IMR-90 (cell line): ENCODE measurements around the gene SMARCA4. TPM values are rescaled to one million over a fixed set of nuclear protein-coding genes. Genes with fewer than 3 reads are reported as not detected.

Experiments used
- ATAC-seq: fragments of 200-7000 bp; cut with Tn5 transposase; 2 replicates; pipeline ENCODE4 v1.9.1; 2020; ENCODE audit warnings: low read depth, mild to moderate bottlenecking, moderate library complexity
- BruUV-seq: library from RNA; stranded (reverse); fragments of 400-500 nt; replicated peaks from 2 replicates; lab custom pipeline; 2021; lab: Mats Ljungman, UMichigan
- CTCF ChIA-PET: fragments of 300-600 bp; formaldehyde crosslinking; extraction: SDS; loops from one replicate; lab custom pipeline; 2021; ENCODE audit warnings: antibody characterized with exemption; lab: Yijun Ruan, JAX
- POLR2A ChIA-PET: fragments of 300-600 bp; sonication (Branson Sonifier 250); formaldehyde crosslinking; loops from one replicate; lab custom pipeline; 2022; ENCODE audit warnings: antibody characterized with exemption; ENCODE audit not compliant: unreplicated experiment; lab: Charles Lee
- DNase-seq: peaks from one replicate; pipeline ENCODE4 v3.0.0; 2013
- H2AFZ ChIP-seq: replicated peaks from 2 replicates; pipeline ENCODE3; 2013; ENCODE audit warnings: low read length, mild to moderate bottlenecking; ENCODE audit not compliant: poor library complexity
- H2AK5ac ChIP-seq: 2 replicates; pipeline ENCODE4 v1.6.1; 2013; ENCODE audit warnings: low read depth, low read length, inconsistent platforms
- H2AK9ac ChIP-seq: replicated peaks from 2 replicates; pipeline ENCODE3; 2013; ENCODE audit warnings: mild to moderate bottlenecking, low read depth, low read length, moderate library complexity; ENCODE audit not compliant: poor library complexity
- H2BK120ac ChIP-seq: 2 replicates; pipeline ENCODE4 v1.6.1; 2013; ENCODE audit warnings: low read depth, low read length, inconsistent platforms
- H2BK15ac ChIP-seq: 3 replicates; pipeline ENCODE4 v1.6.1; 2013; ENCODE audit warnings: low read depth, low read length, inconsistent platforms
- H2BK20ac ChIP-seq: 2 replicates; pipeline ENCODE4 v1.6.1; 2013; ENCODE audit warnings: low read depth, mild to moderate bottlenecking, inconsistent platforms, low read length, moderate library complexity
- H2BK5ac ChIP-seq: 2 replicates; pipeline ENCODE4 v1.6.1; 2013; ENCODE audit warnings: mild to moderate bottlenecking, low read depth, low read length, inconsistent platforms; ENCODE audit not compliant: poor library complexity, severe bottlenecking
- H3K14ac ChIP-seq: replicated peaks from 2 replicates; pipeline ENCODE4 v1.6.1; 2013; ENCODE audit warnings: low read depth, low read length, inconsistent platforms
- H3K18ac ChIP-seq: 2 replicates; pipeline ENCODE4 v1.6.1; 2013; ENCODE audit warnings: low read depth, low read length, control low read depth
- H3K23ac ChIP-seq: 2 replicates; pipeline ENCODE4 v1.6.1; 2013; ENCODE audit warnings: low read depth, low read length, inconsistent platforms
- H3K27ac ChIP-seq: 2 replicates; pipeline ENCODE4 v1.5.1; 2013; ENCODE audit warnings: mild to moderate bottlenecking, control low read depth, low read length; ENCODE audit not compliant: insufficient read depth
- H3K27me3 ChIP-seq: 2 replicates; pipeline ENCODE4 v1.6.1; 2013; ENCODE audit warnings: low read length; ENCODE audit not compliant: control insufficient read depth, insufficient read depth
- H3K36me3 ChIP-seq: 2 replicates; pipeline ENCODE4 v1.6.1; 2013; ENCODE audit warnings: low read length, mixed read lengths; ENCODE audit not compliant: control insufficient read depth, insufficient read depth
- H3K4ac ChIP-seq: 2 replicates; pipeline ENCODE4 v1.6.1; 2013; ENCODE audit warnings: low read depth, low read length, inconsistent platforms
- H3K4me1 ChIP-seq: 2 replicates; pipeline ENCODE4 v1.6.1; 2013; ENCODE audit warnings: low read length, mixed read lengths; ENCODE audit not compliant: control insufficient read depth, insufficient read depth
- H3K4me2 ChIP-seq: 2 replicates; pipeline ENCODE4 v1.6.1; 2013; ENCODE audit warnings: low read depth, mild to moderate bottlenecking, control low read depth, low read length, moderate library complexity
- H3K4me3 ChIP-seq: 2 replicates; pipeline ENCODE4 v1.5.1; 2013; ENCODE audit warnings: low read depth, mild to moderate bottlenecking, control low read depth, low read length, moderate library complexity; ENCODE audit not compliant: insufficient read depth
- H3K56ac ChIP-seq: 2 replicates; pipeline ENCODE4 v1.6.1; 2013; ENCODE audit warnings: low read length, inconsistent platforms; ENCODE audit not compliant: insufficient read depth; ENCODE audit errors: extremely low read depth
- H3K79me1 ChIP-seq, 2 experiments: 2 replicates each; pipeline ENCODE4 v1.6.1; 2013; ENCODE audit warnings: low read length in 2 of 2, inconsistent platforms in 1 of 2, low read depth in 1 of 2
- H3K9ac ChIP-seq: 2 replicates; pipeline ENCODE4 v1.6.1; 2013; ENCODE audit warnings: low read depth, low read length, control low read depth
- H3K9me1 ChIP-seq: 2 replicates; pipeline ENCODE4 v1.6.1; 2013; ENCODE audit warnings: low read length, inconsistent platforms; ENCODE audit not compliant: insufficient read depth
- H3K9me3 ChIP-seq: 2 replicates; pipeline ENCODE4 v1.6.1; 2013; ENCODE audit warnings: low read length; ENCODE audit not compliant: control insufficient read depth, insufficient read depth
- H4K20me1 ChIP-seq: 2 replicates; pipeline ENCODE4 v1.6.1; 2013; ENCODE audit warnings: low read length, inconsistent platforms; ENCODE audit not compliant: insufficient read depth
- H4K5ac ChIP-seq: 2 replicates; pipeline ENCODE4 v1.6.1; 2013; ENCODE audit warnings: mild to moderate bottlenecking, low read depth, low read length, control low read depth
- H4K8ac ChIP-seq, 2 experiments: 2 replicates each; pipeline ENCODE4 v1.6.1; 2013; ENCODE audit warnings: low read depth in 2 of 2, low read length in 2 of 2, control low read depth in 1 of 2, inconsistent platforms in 1 of 2
- H4K91ac ChIP-seq: 2 replicates; pipeline ENCODE4 v1.6.1; 2013; ENCODE audit warnings: low read depth, low read length, inconsistent platforms; ENCODE audit not compliant: insufficient read depth
- CEBPB ChIP-seq: IDR thresholded peaks from 2 replicates; pipeline ENCODE4 v1.6.1; 2012; ENCODE audit warnings: low read depth, low read length, improper control_type of control experiment
- CHD1 ChIP-seq: IDR thresholded peaks from 2 replicates; pipeline ENCODE4 v1.6.1; 2012; ENCODE audit warnings: low read depth, low read length, improper control_type of control experiment
- MXI1 ChIP-seq: IDR thresholded peaks from 2 replicates; pipeline ENCODE4 v1.6.1; 2012; ENCODE audit warnings: low read depth, mild to moderate bottlenecking, low read length, moderate library complexity, borderline replicate concordance
- POLR2A ChIP-seq: IDR thresholded peaks from 2 replicates; pipeline ENCODE4 v1.6.1; 2012; ENCODE audit warnings: mild to moderate bottlenecking, low read depth, low read length
- RCOR1 ChIP-seq: IDR thresholded peaks from 2 replicates; pipeline ENCODE4 v1.6.1; 2012; ENCODE audit warnings: mild to moderate bottlenecking, low read length, improper control_type of control experiment; ENCODE audit not compliant: insufficient replicate concordance
- WGBS, 2 experiments: methylation state at CpG; one replicate each; pipeline versions ENCODE4 v1.1.5 to v1.1.7; 2013; ENCODE audit warnings: missing lambda C conversion rate in 2 of 2; ENCODE audit not compliant: insufficient read length in 1 of 2; ENCODE audit errors: extremely low coverage in 2 of 2; 5-methylcytosine and 5-hydroxymethylcytosine counted together
- dilution Hi-C: fragments of 300-500 bp; cut with HindIII; formaldehyde crosslinking; loops from one replicate; pipeline ENCODE4 v1.14.3; 2018; ENCODE audit warnings: low sequenced_read_pairs; ENCODE audit not compliant: unreplicated experiment
- in situ Hi-C: fragments of 300-500 bp; cut with MboI; formaldehyde crosslinking; loops from 3 replicates; pipeline ENCODE4 v1.14.3; 2019; ENCODE audit warnings: low sequenced_read_pairs, inconsistent platforms, mixed read lengths
- intact Hi-C: fragments of 100-400 bp; cut with micrococcal nuclease; formaldehyde crosslinking; loops from 2 replicates; pipeline ENCODE4 v1.10.0; 2022
- polyA plus RNA-seq, 3 experiments: library from polyadenylated mRNA; depleted of rRNA; stranded (reverse); fragments of >200 nt; gene quantifications; 2 replicates each; pipeline ENCODE4 v1.2.3, GENCODE V29; 2012; ENCODE audit warnings: low replicate concordance in 1 of 3
- total RNA-seq: library from RNA; depleted of rRNA; stranded (reverse); fragments of >200 nt; gene quantifications from 2 replicates; pipeline ENCODE4 v1.2.3, GENCODE V29; 2012
- TF ChIP-seq, protein P1 (sequence below): conservative IDR thresholded peaks from 2 replicates; pipeline ENCODE4 v1.5.1; 2012; ENCODE audit warnings: mild to moderate bottlenecking, low read depth, low read length, improper control_type of control experiment
- TF ChIP-seq, protein P2 (sequence below): fragments of 150-350 bp; IDR thresholded peaks from 2 replicates; pipeline ENCODE4 v1.6.1; 2016; ENCODE audit warnings: low read depth, mild to moderate bottlenecking, low read length, moderate library complexity, borderline replicate concordance

SMARCA4 gene
- total and polyA plus RNA-seq, 2 of the 4 experiments (the other 2 are of a cell fraction) = 41.4 to 85.6 TPM

GRCh38 chr19:11007962-11008532, 47.2 kb downstream of the SMARCA4 start:
- H2BK5ac ChIP-seq = no peak overlapping the region
- H3K36me3 ChIP-seq = peaks cover 56% of the 10 kb centered on the region
- peaks cover 6 to 13% of the 10 kb centered on the region in 2 experiments; a peak in 3 of 4 replicates for H3K79me1 ChIP-seq
- ChIA-PET POLR2A (interaction anchor here (0.5 kb wide), 1 partner anchor 66 kb away, joined by 4 read pairs; no protein-coding TSS in a partner anchor), CTCF (no interaction called here)
- in situ Hi-C loops (no loop called here), intact Hi-C loops (loop anchor here (2.0 kb wide), 1 partner anchor 65 kb away; no protein-coding TSS in a partner anchor), dilution Hi-C loops (no loop called here)
- H3K9ac ChIP-seq = no peak overlapping the region
- H4K5ac ChIP-seq = no peak overlapping the region
- H3K56ac ChIP-seq = no peak overlapping the region
- ATAC-seq (no peak), DNase-seq (no peak)
- WGBS, 2 experiments = 100% methylated on average over 2 of the region's 14 CpGs; no CpG with 5 or more reads in 1 of the 2 experiments
- no peak overlapping the region for H2BK20ac ChIP-seq
- H3K4me2 ChIP-seq = no peak overlapping the region
- no peak overlapping the region for H3K18ac ChIP-seq
- no peak overlapping the region for H2BK15ac ChIP-seq
- no peak overlapping the region for H2AFZ ChIP-seq
- no peak overlapping the region for H2AK5ac ChIP-seq
- H3K4ac ChIP-seq = no peak overlapping the region
- H3K9me1 ChIP-seq = no peaks in the 10 kb centered on the region
- H3K9me3 ChIP-seq = no peaks in the 10 kb centered on the region
- H3K4me1 ChIP-seq = no peaks in the 10 kb centered on the region
- BruUV-seq = no TSS peak
- no peak overlapping the region for H2AK9ac ChIP-seq
- TF ChIP-seq RCOR1 (no peak), POLR2A (no peak), CHD1 (no peak), MXI1 (no peak), CEBPB (no peak)
- TF ChIP-seq, protein P1, sequence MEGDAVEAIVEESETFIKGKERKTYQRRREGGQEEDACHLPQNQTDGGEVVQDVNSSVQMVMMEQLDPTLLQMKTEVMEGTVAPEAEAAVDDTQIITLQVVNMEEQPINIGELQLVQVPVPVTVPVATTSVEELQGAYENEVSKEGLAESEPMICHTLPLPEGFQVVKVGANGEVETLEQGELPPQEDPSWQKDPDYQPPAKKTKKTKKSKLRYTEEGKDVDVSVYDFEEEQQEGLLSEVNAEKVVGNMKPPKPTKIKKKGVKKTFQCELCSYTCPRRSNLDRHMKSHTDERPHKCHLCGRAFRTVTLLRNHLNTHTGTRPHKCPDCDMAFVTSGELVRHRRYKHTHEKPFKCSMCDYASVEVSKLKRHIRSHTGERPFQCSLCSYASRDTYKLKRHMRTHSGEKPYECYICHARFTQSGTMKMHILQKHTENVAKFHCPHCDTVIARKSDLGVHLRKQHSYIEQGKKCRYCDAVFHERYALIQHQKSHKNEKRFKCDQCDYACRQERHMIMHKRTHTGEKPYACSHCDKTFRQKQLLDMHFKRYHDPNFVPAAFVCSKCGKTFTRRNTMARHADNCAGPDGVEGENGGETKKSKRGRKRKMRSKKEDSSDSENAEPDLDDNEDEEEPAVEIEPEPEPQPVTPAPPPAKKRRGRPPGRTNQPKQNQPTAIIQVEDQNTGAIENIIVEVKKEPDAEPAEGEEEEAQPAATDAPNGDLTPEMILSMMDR = no peak
- TF ChIP-seq, protein P2, sequence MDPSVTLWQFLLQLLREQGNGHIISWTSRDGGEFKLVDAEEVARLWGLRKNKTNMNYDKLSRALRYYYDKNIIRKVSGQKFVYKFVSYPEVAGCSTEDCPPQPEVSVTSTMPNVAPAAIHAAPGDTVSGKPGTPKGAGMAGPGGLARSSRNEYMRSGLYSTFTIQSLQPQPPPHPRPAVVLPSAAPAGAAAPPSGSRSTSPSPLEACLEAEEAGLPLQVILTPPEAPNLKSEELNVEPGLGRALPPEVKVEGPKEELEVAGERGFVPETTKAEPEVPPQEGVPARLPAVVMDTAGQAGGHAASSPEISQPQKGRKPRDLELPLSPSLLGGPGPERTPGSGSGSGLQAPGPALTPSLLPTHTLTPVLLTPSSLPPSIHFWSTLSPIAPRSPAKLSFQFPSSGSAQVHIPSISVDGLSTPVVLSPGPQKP = no peak
- 0 out of 2 replicates have a peak, but pooled peaks cover 8% of the 10 kb centered on the region for H4K20me1 ChIP-seq
- no peak overlapping the region for H3K4me3 ChIP-seq
- no peak overlapping the region for H3K27ac ChIP-seq
- H3K14ac ChIP-seq = no peak overlapping the region
- H4K91ac ChIP-seq = no peak overlapping the region
- no peaks in the 10 kb centered on the region for H3K27me3 ChIP-seq
- H4K8ac ChIP-seq = no peak overlapping the region
- no peak overlapping the region for H3K23ac ChIP-seq
- H2BK120ac ChIP-seq = no peak overlapping the region
